Activated naive CD8-positive, alpha-beta T cell treated with anti-CD3 and anti-CD28 coated beads, Interleukin-2, amount 10 ng/mL, durations not matched to agents 7 days and 5 days (primary cell): ENCODE results near the gene CTSL. TPM values are rescaled to one million over a fixed set of nuclear protein-coding genes. Genes with fewer than 3 reads are reported as not detected.

Source experiments
- ATAC-seq: fragments of 150-1000 bp; cut with Tn5 transposase; one replicate; pipeline ENCODE4 v1.10.0; 2021; ENCODE audit warnings: low read depth, moderate library complexity
- POLR2A ChIA-PET: fragments of 350-600 bp; sonication (Branson Sonifier 250); formaldehyde crosslinking; loops from one replicate; lab custom pipeline; 2021; ENCODE audit warnings: antibody characterized with exemption; lab: Charles Lee
- DNase-seq: peaks from one replicate; pipeline ENCODE4 v3.0.0; 2021
- H3K27ac Mint-ChIP-seq: one replicate; pipeline ENCODE4 v1.8.0; 2022; ENCODE audit warnings: mild to moderate bottlenecking, mixed read lengths
- H3K27me3 Mint-ChIP-seq: one replicate; pipeline ENCODE4 v1.8.0; 2022; ENCODE audit warnings: mild to moderate bottlenecking, moderate library complexity, mixed read lengths
- H3K36me3 Mint-ChIP-seq: one replicate; pipeline ENCODE4 v1.8.0; 2021; ENCODE audit warnings: mild to moderate bottlenecking, mixed read lengths
- H3K4me1 Mint-ChIP-seq: one replicate; pipeline ENCODE4 v1.8.0; 2021; ENCODE audit warnings: mixed read lengths
- H3K4me3 Mint-ChIP-seq: one replicate; pipeline ENCODE4 v1.8.0; 2022; ENCODE audit warnings: mild to moderate bottlenecking, moderate library complexity, mixed read lengths
- H3K9me3 Mint-ChIP-seq: one replicate; pipeline ENCODE4 v1.8.0; 2021; ENCODE audit warnings: mixed read lengths
- total RNA-seq, 2 experiments: library from RNA; stranded (reverse); gene quantifications; one replicate each; pipeline ENCODE4 v1.2.3, GENCODE V29; 2021

The CTSL gene
- total RNA-seq, 2 experiments from 2014 or later, result 18.3 to 18.4 TPM

GRCh38 chr9:87765521-87765920 is 39.6 kb downstream of the CTSL start:
- Mint-ChIP-seq H3K9me3 (no peaks in the 10 kb centered on the region), H3K27ac (no peak overlapping the region), H3K27me3 (peaks cover 7% of the 10 kb centered on the region), H3K36me3 (no peaks in the 10 kb centered on the region), H3K4me1 (no peaks in the 10 kb centered on the region), H3K4me3 (no peak overlapping the region)
- POLR2A ChIA-PET, result no interaction called here
- ATAC-seq (no peak), DNase-seq (no peak)

GRCh38 chr9:87766697-87767096 is 40.8 kb downstream of the CTSL start:
- ATAC-seq (no peak), DNase-seq (no peak)
- Mint-ChIP-seq H3K27ac (no peak overlapping the region), H3K4me3 (no peak overlapping the region), H3K4me1 (no peaks in the 10 kb centered on the region), H3K27me3 (peaks cover 10% of the 10 kb centered on the region), H3K36me3 (no peaks in the 10 kb centered on the region), H3K9me3 (no peaks in the 10 kb centered on the region)
- POLR2A ChIA-PET, result no interaction called here

GRCh38 chr9:87770616-87771315 is 44.8 kb downstream of the CTSL start:
- ATAC-seq (no peak), DNase-seq (no peak)
- H3K4me1 Mint-ChIP-seq, result no peaks in the 10 kb centered on the region
- POLR2A ChIA-PET, result no interaction called here
- H3K4me3 Mint-ChIP-seq, result no peak overlapping the region
- no peaks in the 10 kb centered on the region for H3K36me3 Mint-ChIP-seq
- peaks cover 11% of the 10 kb centered on the region for H3K27me3 Mint-ChIP-seq
- H3K9me3 Mint-ChIP-seq, result no peaks in the 10 kb centered on the region
- H3K27ac Mint-ChIP-seq, result no peak overlapping the region

- no peaks in the 10 kb centered on the region for H3K36me3 Mint-ChIP-seq
- no peak overlapping the region for H3K4me3 Mint-ChIP-seq
- DNase-seq, result no peak
- H3K4me1 Mint-ChIP-seq, result no peaks in the 10 kb centered on the region
- POLR2A ChIA-PET, result no interaction called here
- peaks cover 2% of the 10 kb centered on the region for H3K9me3 Mint-ChIP-seq
- ATAC-seq, result no peak
- peaks cover 11% of the 10 kb centered on the region for H3K27me3 Mint-ChIP-seq
- H3K27ac Mint-ChIP-seq, result no peak overlapping the region
Measured at GRCh38 chr9:87771316-87772006, 45.5 kb downstream of the CTSL start.

- Mint-ChIP-seq H3K36me3 (no peaks in the 10 kb centered on the region), H3K4me1 (no peaks in the 10 kb centered on the region), H3K4me3 (no peak overlapping the region), H3K27ac (no peak overlapping the region), H3K9me3 (peaks cover 2% of the 10 kb centered on the region), H3K27me3 (peaks cover 1% of the 10 kb centered on the region)
- no peak for ATAC-seq
- no peak for DNase-seq
- POLR2A ChIA-PET, result no interaction called here
Measured at GRCh38 chr9:87776481-87777379, 50.8 kb downstream of the CTSL start.

- no peaks in the 10 kb centered on the region for H3K27me3 Mint-ChIP-seq
- no peak for DNase-seq
- POLR2A ChIA-PET, result no interaction called here
- no peak for ATAC-seq
- H3K9me3 Mint-ChIP-seq, result peaks cover 2% of the 10 kb centered on the region
- H3K4me3 Mint-ChIP-seq, result no peak overlapping the region
- no peaks in the 10 kb centered on the region for H3K36me3 Mint-ChIP-seq
- no peak overlapping the region for H3K27ac Mint-ChIP-seq
- no peaks in the 10 kb centered on the region for H3K4me1 Mint-ChIP-seq
Measured at GRCh38 chr9:87778996-87779395, 53.1 kb downstream of the CTSL start.

Other genes starting within 250 kb of the CTSL start
- gene DAPK1, start 228.3 kb upstream of the CTSL start, total RNA-seq, result 1 to 10 TPM; 1.2 to 1.3 TPM
- not detected for gene SPATA31E1, start 156.8 kb downstream of the CTSL start, total RNA-seq
- gene SPATA31C1, start 191.8 kb downstream of the CTSL start, total RNA-seq, result not detected
- 1 to 10 TPM; 3.3 to 3.6 TPM for gene CDK20, start 248.4 kb downstream of the CTSL start, total RNA-seq